HTR-8/SVneo (cell line): ENCODE measurements around the gene CFAP54.
"Not testable (repeated sequence)": the region's sequence is repeated elsewhere in the genome, so short reads cannot be mapped to it uniquely, and the experiment has no call there.

Source experiments
- DNase-seq: peaks from one replicate; pipeline ENCODE4 v3.0.0; 2011; ENCODE audit warnings: low spot score, mixed read lengths; ENCODE audit not compliant: insufficient read length
- FAIRE-seq: peaks from 2 replicates; lab custom pipeline; 2011; peaks lifted over from hg19 to GRCh38; lab: Jason Lieb, UNC

CFAP54 gene, protein sequence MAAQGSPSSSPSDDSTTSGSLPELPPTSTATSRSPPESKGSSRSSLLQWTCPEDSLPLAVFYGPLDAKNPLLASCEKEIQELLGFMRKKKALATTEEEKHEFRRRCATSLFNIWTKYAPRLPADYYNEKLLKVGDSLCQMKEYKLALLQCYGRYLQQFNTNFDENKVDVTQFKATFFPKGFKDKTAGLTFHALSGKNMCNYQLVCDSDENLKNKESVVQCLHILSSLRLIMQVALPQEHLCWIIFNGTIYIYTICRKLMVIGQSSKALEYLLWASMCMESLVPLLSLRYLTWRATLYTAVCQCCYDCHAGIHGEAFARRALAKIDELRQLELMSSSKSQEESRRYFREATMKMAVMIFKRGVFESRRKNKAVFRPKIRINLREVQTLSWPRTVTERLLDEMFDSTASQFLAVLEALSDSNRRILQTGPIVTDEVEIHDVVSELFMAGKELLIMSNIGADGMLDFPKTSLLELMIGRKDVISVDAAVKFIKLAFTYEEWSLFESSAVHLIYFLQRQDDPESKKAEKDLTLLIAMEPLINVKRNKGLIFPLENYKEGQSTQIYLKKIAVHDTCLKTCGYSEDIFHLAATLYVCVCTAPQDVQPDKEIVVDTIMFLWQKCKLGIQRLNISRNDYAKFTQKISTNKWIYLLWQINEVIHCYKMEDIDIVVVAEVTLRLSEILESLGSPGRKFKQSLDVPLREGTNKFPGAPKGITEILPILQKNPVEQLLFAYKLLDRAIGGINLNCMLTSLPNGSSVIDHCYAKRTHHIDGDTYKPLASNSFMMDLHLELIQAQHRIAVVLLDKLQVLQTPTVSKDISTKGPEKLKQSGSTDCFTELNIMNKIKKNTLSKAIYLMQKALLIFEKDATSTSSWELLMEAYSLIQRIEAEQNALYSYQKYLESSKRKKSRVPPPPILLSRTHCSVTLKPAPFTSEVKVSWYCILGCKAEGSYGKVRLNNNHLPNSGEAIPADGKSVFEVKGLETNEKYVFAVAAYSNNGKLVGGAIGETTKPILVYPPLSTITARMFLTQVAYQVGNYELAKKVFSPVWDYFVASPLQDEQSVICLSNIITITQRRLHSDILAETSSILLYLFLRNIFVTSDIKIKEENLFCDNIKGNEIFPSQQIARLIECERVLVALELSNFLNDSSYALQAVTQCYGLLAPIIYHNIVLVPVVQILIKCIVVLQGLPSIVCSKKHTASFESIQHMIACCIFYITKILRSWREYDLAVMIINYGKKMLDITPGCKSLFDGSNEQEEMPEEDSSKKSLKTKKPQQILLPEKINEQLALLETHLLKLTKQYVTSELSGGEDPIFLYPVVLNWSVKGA (N-terminal part only)

GRCh38 chr12:96489392-96490056 is at the start of gene CFAP54:
TSS of gene CFAP54 (plus strand) at chr12:96489577. CDS start at chr12:96489610, 33 bp downstream.
- FAIRE-seq (peak; percentile 87), DNase-seq (peak; percentile 91)

GRCh38 chr12:96441816-96442215 is 47.6 kb upstream of the CFAP54 start:
- FAIRE-seq (no peak), DNase-seq (no peak)

DNA sequence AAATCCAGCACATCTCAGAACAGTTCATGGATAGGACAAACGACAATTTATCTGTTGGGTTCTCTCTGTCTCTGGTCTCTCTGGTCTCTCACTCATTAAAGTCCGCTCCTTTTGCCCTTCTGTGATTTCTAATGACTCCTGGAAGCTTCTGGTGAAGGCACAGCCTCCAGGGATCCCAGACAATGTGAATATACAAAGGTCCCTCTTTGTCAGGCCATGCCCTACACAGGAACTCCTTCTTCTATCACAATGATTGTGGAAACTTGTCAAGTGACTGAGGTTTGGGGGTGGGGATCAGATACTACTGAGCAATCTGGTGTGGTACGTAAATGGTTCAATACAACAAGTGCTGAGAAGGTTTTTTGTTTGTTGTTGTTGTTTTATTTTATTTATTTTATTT is 46.5 kb upstream of the CFAP54 start:
- no peak for FAIRE-seq
- no peak for DNase-seq

DNA sequence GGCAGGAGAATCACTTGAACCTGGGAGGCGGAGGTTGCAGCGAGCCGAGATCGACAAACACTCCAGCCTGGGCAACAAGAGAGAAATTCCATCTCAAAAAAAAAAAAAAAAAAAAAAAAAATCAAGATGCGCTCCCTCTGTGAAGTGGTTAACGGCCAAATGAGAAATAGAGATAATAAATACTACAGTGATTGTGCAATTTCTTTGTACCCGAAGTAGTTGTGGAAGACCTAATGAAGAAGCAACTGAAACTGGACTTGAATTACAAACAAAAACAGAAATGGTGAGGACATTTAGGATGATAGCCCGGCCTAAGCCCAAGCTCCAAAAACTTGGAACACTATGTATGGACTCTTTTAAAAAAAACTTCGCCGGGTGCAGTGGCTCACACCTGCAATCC is 45.0 kb upstream of the CFAP54 start:
- DNase-seq (no peak), FAIRE-seq (no peak)

- FAIRE-seq: no peak
- DNase-seq: peak; percentile 72
Observed at GRCh38 chr12:96445691-96446583, 43.4 kb upstream of the CFAP54 start.

GRCh38 chr12:96447256-96447655 is 42.1 kb upstream of the CFAP54 start:
- DNase-seq (no peak), FAIRE-seq (no peak)

- DNase-seq (peak; percentile 70), FAIRE-seq (peak; percentile 68)
Observed at GRCh38 chr12:96448300-96448699, 41.1 kb upstream of the CFAP54 start.

DNA sequence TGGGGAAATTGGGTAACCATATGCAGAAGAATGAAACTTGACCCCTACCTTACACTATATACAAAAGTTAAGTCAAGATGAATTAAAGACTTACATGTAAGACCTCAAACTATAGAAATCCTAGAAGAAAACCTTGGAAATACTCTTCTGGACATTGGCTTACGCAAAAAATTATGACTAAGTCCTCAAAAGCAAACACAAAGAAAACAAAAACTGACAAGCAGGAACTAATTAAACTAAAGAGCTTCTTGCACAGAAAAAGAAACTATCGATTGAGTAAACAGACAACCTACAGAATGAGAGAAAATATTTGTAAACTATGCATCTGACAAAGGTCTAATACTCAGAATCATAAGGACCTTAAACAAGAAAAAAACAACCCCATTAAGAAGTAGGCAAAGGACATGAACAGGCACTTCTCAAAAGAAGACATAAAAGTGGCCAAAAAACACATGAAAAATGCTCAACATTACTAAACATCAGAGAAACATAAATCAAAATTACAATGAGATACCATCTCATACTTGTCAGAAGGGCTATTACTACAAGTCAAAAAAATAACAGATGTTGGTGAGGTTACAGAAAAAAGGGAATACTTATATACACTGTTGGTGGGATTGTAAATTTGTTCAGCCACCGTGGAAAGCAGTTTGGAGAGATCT is 37.0 kb upstream of the CFAP54 start:
- FAIRE-seq: no peak
- no peak for DNase-seq

DNA sequence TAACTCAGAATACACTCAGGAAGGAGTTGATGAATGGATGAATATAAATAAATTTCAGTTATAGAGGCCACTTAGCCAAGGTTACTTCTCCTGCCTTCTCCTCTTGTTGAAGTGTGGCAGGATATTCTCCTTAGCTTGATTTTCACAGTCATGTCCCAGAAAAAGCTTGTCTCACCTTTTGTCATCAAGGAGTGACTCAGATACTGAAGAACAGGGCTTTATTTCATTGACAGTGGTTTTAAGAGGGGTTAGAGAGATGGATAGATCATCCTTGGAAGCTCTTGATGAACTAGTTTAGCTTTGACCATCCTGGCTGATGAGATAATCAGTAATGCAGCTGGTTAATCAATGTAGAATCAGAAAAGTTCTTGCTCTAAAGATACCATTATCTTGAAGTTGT is 35.0 kb upstream of the CFAP54 start:
- no peak for DNase-seq
- no peak for FAIRE-seq

DNA sequence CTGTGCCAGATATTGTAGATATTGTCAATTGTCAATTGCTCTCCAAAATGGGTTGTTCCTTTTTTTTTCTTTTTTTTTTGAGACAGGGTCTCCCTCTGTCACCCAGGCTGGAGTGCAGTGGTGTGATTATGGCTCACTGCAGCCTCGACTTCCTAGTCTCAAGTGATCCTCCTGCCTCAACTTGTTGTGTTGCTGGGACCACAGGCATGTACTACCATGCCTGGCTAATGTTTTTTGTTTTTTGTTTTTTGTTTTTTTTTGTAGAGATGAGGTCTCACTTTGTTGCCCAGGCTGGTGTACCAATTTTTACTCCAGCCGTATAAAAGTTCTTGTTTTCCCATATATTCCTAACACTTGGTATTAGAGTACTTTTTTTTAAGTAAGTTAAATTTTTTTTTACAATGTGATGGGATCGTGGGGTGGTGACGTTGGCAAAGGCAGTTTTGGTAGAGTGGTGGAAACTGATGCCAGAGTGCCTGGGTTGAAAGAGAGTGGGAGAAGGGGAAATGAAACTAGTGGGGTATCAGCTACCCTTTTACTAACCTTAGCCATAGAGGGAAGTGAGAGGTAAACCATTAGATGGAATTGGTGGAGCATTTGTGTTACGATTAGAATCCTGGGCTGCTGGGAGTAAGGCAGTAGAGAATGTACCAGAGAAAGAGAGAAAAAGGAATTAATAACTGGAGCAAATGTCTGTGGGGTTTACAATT is 33.0 kb upstream of the CFAP54 start:
- FAIRE-seq (no peak), DNase-seq (no peak)

- DNase-seq: no peak
- no peak for FAIRE-seq
Observed at GRCh38 chr12:96457191-96457930, 32.0 kb upstream of the CFAP54 start.

DNA sequence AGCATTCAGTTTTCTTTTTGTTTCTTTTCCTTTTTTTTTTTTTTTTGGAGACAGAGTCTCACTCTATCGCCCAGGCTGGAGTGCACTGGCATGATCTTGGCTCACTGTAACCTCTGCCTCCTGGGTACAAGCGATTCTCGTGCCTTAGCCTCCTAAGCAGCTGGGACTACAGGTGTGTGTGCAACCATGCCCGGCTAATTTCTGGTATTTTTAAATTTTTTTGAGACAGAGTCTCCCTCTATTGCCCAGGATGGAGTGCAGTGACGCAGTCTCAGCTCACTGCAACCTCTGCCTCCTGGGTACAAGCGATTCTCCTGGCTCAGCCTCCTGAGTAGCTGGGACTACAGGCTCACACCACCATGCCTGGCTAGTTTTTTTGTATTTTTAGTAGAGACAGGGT is 30.1 kb upstream of the CFAP54 start:
- FAIRE-seq, DNase-seq: not testable (repeated sequence)

GRCh38 chr12:96462571-96463280 is 26.7 kb upstream of the CFAP54 start:
- DNase-seq (no peak), FAIRE-seq (no peak)

- no peak for DNase-seq
Observed at GRCh38 chr12:96465896-96466295, 23.5 kb upstream of the CFAP54 start.

DNA sequence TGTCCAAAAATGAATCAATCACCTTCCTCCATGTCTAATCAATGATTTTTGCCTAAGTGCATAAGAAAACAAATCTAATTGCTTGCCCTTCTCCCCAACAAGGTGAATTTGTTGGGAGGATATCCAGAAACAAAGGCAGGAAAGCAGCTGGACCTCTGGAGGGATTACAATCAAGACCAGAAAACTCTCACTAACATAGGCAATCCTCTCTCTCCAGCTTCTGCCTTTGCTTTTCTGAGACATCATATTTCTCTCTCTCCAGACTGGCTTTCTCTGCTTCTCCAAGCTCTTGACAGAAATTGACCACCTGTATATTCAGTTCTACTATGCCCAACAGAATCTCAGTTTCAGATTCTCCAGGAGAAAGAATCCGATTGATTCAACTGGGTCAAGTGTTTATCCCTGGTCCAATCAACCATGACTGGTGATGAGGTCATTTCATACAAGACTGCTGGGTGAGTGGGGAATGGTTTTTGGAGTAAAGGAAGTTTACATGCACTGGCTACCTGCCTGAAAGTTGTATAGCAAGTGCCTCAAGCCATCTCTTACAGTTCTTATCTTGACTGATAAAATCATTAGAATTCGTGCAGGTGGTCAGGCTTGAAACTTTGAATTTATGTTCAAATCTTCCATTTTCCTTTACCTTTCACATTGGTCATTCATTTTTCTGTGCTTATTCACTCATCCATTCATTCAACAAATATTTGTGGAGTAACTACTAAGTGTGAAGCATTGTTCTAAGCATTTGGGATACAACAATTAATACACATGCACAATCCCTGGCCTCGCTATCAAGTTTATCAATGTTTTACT is 22.2 kb upstream of the CFAP54 start:
- no peak for FAIRE-seq
- no peak for DNase-seq

More at GRCh38 chr12:96465896-96466295, 23.5 kb upstream of the CFAP54 start:
- no peak for FAIRE-seq
